Smooth muscle cell (in vitro differentiated cells): Measurements from ENCODE around the gene ZCCHC24. TPM values are rescaled to one million over a fixed set of nuclear protein-coding genes. Genes with fewer than 3 reads are reported as not detected.

Source experiments
- DNase-seq: peaks from one replicate; lab custom pipeline; 2025; ENCODE audit not compliant: unreplicated experiment; lab: John Stamatoyannopoulos, UW
- H2AFZ ChIP-seq: fragments of 200-600 bp; sonication (generic); 2 replicates; pipeline ENCODE4 v1.6.0; 2016; ENCODE audit warnings: antibody characterized with exemption, low read depth, mild to moderate bottlenecking
- H3F3A ChIP-seq: fragments of 200-600 bp; sonication (generic); 2 replicates; pipeline ENCODE4 v1.6.0; 2017; ENCODE audit warnings: antibody characterized with exemption, low read depth
- H3K27ac ChIP-seq: fragments of 200-600 bp; sonication (generic); 2 replicates; pipeline ENCODE4 v1.5.1; 2016; ENCODE audit warnings: low read depth, mild to moderate bottlenecking
- H3K27me3 ChIP-seq: fragments of 200-600 bp; sonication (generic); 2 replicates; pipeline ENCODE4 v1.6.1; 2016; ENCODE audit warnings: low read depth, mild to moderate bottlenecking
- H3K36me3 ChIP-seq: fragments of 200-600 bp; sonication (generic); 2 replicates; pipeline ENCODE4 v1.5.1; 2016; ENCODE audit warnings: low read depth
- H3K4me1 ChIP-seq: fragments of 200-600 bp; sonication (generic); 2 replicates; pipeline ENCODE4 v1.5.1; 2016; ENCODE audit warnings: low read depth
- H3K4me2 ChIP-seq: fragments of 200-600 bp; sonication (generic); 2 replicates; pipeline ENCODE4 v1.6.0; 2016; ENCODE audit warnings: mild to moderate bottlenecking
- H3K4me3 ChIP-seq: fragments of 200-600 bp; sonication (generic); 2 replicates; pipeline ENCODE4 v1.5.1; 2016; ENCODE audit warnings: mild to moderate bottlenecking
- H3K79me2 ChIP-seq: fragments of 200-600 bp; sonication (generic); 2 replicates; pipeline ENCODE4 v1.6.0; 2016; ENCODE audit warnings: low read depth, mild to moderate bottlenecking
- H3K9ac ChIP-seq: fragments of 200-600 bp; sonication (generic); 2 replicates; pipeline ENCODE4 v1.6.0; 2016; ENCODE audit warnings: low read depth
- H3K9me3 ChIP-seq: fragments of 200-600 bp; sonication (generic); replicated peaks from 2 replicates; pipeline ENCODE4 v1.5.1; 2016; ENCODE audit warnings: low read depth
- H4K20me1 ChIP-seq: fragments of 200-600 bp; sonication (generic); 2 replicates; pipeline ENCODE4 v1.6.0; 2016; ENCODE audit warnings: low read depth
- WGBS: methylation state at CpG from one replicate; pipeline ENCODE4 v1.1.7; 2016; ENCODE audit warnings: low lambda C conversion rate; 5-methylcytosine and 5-hydroxymethylcytosine counted together
- polyA plus RNA-seq: library from polyadenylated mRNA; unstranded; fragments of >200 nt; fragmentation: Nextera tagmentation; extraction: Ambion mirVana; gene quantifications from 2 replicates; pipeline ENCODE4 v1.2.1, GENCODE V29; 2016
- total RNA-seq: library from RNA; depleted of rRNA; stranded (reverse); fragments of >200 nt; gene quantifications from 2 replicates; pipeline ENCODE4 v1.2.3, GENCODE V29; 2014
- TF ChIP-seq, protein P1 (sequence below): fragments of 200-600 bp; sonication (generic); IDR thresholded peaks from 2 replicates; pipeline ENCODE4 v1.5.1; 2017; ENCODE audit warnings: borderline replicate concordance, mild to moderate bottlenecking, antibody characterized with exemption; ENCODE audit not compliant: insufficient read depth, poor library complexity, severe bottlenecking

The ZCCHC24 gene
- total and polyA plus RNA-seq, 2 experiments from 2014 or later, result 21.9 to 52.1 TPM

DNA sequence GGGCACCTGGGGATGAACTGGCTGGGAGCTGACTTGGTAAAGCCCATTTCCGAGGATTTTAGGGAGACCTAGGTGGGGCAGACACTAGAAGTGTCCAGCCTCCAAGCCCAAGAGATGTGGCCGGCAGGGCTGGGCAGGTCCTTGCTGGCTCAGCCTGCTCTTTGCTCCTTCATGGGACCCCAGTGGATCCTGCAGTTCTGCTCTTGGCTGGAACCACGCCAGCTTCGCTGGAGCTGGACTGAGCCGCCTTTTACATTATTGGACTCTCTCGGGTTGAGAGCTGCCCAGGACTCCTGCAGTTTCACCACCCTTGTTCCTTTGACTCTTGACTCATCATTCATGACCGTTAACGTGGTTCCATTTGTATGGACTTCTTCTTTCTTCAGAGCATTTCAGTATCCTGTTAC, 92.4 kb downstream of the ZCCHC24 start:
- Histone ChIP-seq H3K36me3 (peaks cover 14% of the 10 kb centered on the region), H3K27ac (no peak overlapping the region), H3K4me3 (no peak overlapping the region), H3K9me3 (no peaks in the 10 kb centered on the region), H3K4me2 (no peak overlapping the region), H3K9ac (no peak overlapping the region), H2AFZ (no peak overlapping the region), H4K20me1 (peaks cover 60% of the 10 kb centered on the region), H3K27me3 (no peaks in the 10 kb centered on the region), H3K79me2 (peaks cover 11% of the 10 kb centered on the region), H3K4me1 (peaks cover 7% of the 10 kb centered on the region), H3F3A (no peaks in the 10 kb centered on the region)
- TF ChIP-seq, protein P1, sequence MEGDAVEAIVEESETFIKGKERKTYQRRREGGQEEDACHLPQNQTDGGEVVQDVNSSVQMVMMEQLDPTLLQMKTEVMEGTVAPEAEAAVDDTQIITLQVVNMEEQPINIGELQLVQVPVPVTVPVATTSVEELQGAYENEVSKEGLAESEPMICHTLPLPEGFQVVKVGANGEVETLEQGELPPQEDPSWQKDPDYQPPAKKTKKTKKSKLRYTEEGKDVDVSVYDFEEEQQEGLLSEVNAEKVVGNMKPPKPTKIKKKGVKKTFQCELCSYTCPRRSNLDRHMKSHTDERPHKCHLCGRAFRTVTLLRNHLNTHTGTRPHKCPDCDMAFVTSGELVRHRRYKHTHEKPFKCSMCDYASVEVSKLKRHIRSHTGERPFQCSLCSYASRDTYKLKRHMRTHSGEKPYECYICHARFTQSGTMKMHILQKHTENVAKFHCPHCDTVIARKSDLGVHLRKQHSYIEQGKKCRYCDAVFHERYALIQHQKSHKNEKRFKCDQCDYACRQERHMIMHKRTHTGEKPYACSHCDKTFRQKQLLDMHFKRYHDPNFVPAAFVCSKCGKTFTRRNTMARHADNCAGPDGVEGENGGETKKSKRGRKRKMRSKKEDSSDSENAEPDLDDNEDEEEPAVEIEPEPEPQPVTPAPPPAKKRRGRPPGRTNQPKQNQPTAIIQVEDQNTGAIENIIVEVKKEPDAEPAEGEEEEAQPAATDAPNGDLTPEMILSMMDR, result no peak
- WGBS, result 94% methylated on average over 8 of the region's 8 CpGs
- DNase-seq, result no peak

DNA sequence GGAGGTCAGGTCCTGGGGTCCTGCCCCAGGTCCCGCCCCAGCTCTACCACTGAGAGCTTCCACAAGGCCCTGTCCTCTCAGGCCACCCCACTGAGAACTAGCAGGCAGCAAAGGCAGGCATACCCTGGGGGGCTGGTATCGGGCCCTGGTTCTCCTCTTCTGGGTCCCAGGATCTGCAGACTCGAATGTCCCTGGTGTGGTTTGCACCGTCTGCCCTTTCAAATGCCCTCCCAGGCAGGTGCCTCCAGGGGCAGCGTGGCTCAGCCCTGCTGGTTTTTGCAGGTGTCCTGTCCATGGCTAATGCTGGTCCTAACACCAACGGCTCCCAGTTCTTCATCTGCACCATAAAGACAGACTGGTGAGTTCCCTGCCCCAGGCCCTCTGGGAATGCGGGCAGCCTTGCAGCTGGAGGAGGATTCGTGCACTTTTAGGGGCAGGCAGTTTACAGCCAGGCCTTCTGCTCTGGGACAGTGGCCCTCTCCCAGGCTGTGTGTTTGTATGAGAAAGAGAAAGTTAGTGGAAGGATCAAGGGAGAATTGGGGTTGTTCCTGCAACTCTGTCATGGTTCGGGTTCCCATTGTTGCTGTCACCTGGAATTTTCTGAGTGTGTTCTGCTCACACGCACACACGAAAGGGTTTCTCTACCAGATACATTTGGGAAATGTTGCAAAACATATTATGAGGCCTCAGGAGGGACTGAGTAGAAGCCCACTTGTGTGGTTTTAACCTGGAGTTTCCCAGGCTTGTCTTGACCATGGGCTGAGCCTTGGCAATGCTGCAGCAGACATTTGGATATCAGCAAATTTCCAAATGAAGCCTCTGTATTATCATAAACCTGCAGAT, 93.2 kb downstream of the ZCCHC24 start:
- Histone ChIP-seq H3K4me1 (peaks cover 7% of the 10 kb centered on the region), H3K4me2 (no peak overlapping the region), H3K27me3 (no peaks in the 10 kb centered on the region), H4K20me1 (peaks cover 60% of the 10 kb centered on the region), H3K9ac (no peak overlapping the region), H3K27ac (no peak overlapping the region), H3K79me2 (peaks cover 17% of the 10 kb centered on the region), H3K4me3 (no peak overlapping the region), H3K36me3 (peaks cover 14% of the 10 kb centered on the region), H3F3A (no peaks in the 10 kb centered on the region), H3K9me3 (no peaks in the 10 kb centered on the region), H2AFZ (no peak overlapping the region)
- TF ChIP-seq, protein P1, result no peak
- no peak for DNase-seq
- WGBS, result 98% methylated on average over 11 of the region's 11 CpGs

DNA sequence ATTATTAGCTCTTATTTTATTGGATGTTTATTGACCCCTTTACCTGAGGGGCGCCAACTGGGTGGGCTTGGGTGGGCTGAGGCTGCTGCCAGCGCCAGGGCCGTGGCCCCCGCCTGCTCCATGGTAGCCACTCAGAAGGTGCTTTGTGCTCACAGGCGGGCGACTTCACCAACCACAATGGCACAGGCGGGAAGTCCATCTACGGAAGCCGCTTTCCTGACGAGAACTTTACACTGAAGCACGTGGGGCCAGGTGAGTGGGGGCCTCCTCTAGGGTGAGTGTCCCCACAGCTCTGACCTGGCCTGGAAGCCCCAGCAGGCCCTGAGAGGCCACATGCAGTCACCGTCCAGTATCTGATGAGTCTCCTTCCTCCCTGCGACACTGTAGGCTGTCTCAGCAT, 94.1 kb downstream of the ZCCHC24 start:
- H3K79me2 ChIP-seq, result peaks cover 17% of the 10 kb centered on the region
- H3K27me3 ChIP-seq, result no peaks in the 10 kb centered on the region
- peaks cover 7% of the 10 kb centered on the region for H3K4me1 ChIP-seq
- no peaks in the 10 kb centered on the region for H3F3A ChIP-seq
- H4K20me1 ChIP-seq, result peaks cover 60% of the 10 kb centered on the region
- peaks cover 14% of the 10 kb centered on the region for H3K36me3 ChIP-seq
- no peak for DNase-seq
- no peak overlapping the region for H3K4me3 ChIP-seq
- H3K27ac ChIP-seq, result no peak overlapping the region
- TF ChIP-seq, protein P1, result no peak
- no peak overlapping the region for H2AFZ ChIP-seq
- WGBS, result 98% methylated on average over 13 of the region's 13 CpGs
- no peak overlapping the region for H3K4me2 ChIP-seq
- no peak overlapping the region for H3K9ac ChIP-seq
- no peaks in the 10 kb centered on the region for H3K9me3 ChIP-seq
